ENCODE data around the gene ZNF414.

Gene ZNF414

GRCh38 chr19:8531470-8531869 is 17.5 kb upstream of the ZNF414 start:
- DNase-seq (ENCODE audit: extremely low read depth, low read depth): no peak
- no peak for TF ChIP-seq CTCF (IDR thresholded peaks at IDR 0.05; ENCODE audit: low read depth, low read length, missing control alignments)
- no peak overlapping the region for H3K4me3 ChIP-seq (replicated peaks; ENCODE audit: low read depth, low read length)

- TF ChIP-seq CTCF (IDR thresholded peaks at IDR 0.05; ENCODE audit: low read depth, low read length, missing control alignments): no peak
- H3K4me3 ChIP-seq (replicated peaks; ENCODE audit: low read depth, low read length): no peak overlapping the region
- DNase-seq (ENCODE audit: extremely low read depth, low read depth): no peak
Measured at GRCh38 chr19:8530061-8530679, 16.2 kb upstream of the ZNF414 start.

GRCh38 chr19:8529369-8530006 is 15.5 kb upstream of the ZNF414 start:
- no peak overlapping the region for H3K4me3 ChIP-seq (replicated peaks; ENCODE audit: low read depth, low read length)
- DNase-seq (ENCODE audit: extremely low read depth, low read depth): no peak
- no peak for TF ChIP-seq CTCF (IDR thresholded peaks at IDR 0.05; ENCODE audit: low read depth, low read length, missing control alignments)

GRCh38 chr19:8528500-8528899 is 14.5 kb upstream of the ZNF414 start:
- no peak for DNase-seq (ENCODE audit: extremely low read depth, low read depth)
- no peak overlapping the region for H3K4me3 ChIP-seq (replicated peaks; ENCODE audit: low read depth, low read length)
- TF ChIP-seq CTCF (IDR thresholded peaks at IDR 0.05; ENCODE audit: low read depth, low read length, missing control alignments): no peak

GRCh38 chr19:8526345-8527091 is 12.6 kb upstream of the ZNF414 start:
- TF ChIP-seq CTCF (IDR thresholded peaks at IDR 0.05; ENCODE audit: low read depth, low read length, missing control alignments): no peak
- peak overlapping the region; percentile 56 for H3K4me3 ChIP-seq (replicated peaks; ENCODE audit: low read depth, low read length)
- DNase-seq (ENCODE audit: extremely low read depth, low read depth): peak; percentile 63

- H3K4me3 ChIP-seq (replicated peaks; ENCODE audit: low read depth, low read length): peak overlapping the region; percentile 42
- TF ChIP-seq CTCF (IDR thresholded peaks at IDR 0.05; ENCODE audit: low read depth, low read length, missing control alignments): peak; percentile 40
- no peak for DNase-seq (ENCODE audit: extremely low read depth, low read depth)
Measured at GRCh38 chr19:8525401-8525684, 11.4 kb upstream of the ZNF414 start.

Measured in HFF-Myc (cell line).